Trophoblast cell (in vitro differentiated cells and primary cell): Measurements from ENCODE around the gene NRF1.

Experiments used
- DNase-seq, 2 donors: peaks; one replicate each; pipeline ENCODE4 v3.0.0-alpha.2; 2016
- H2AFZ ChIP-seq: 2 replicates; pipeline ENCODE4 v1.6.1; 2013; ENCODE audit warnings: low read length, moderate library complexity, mild to moderate bottlenecking; ENCODE audit not compliant: insufficient read depth, poor library complexity
- H2AK5ac ChIP-seq: 2 replicates; pipeline ENCODE4 v1.6.1; 2013; ENCODE audit warnings: mild to moderate bottlenecking, low read length
- H2BK120ac ChIP-seq: 2 replicates; pipeline ENCODE4 v1.6.1; 2013; ENCODE audit warnings: low read length, mild to moderate bottlenecking, moderate library complexity; ENCODE audit not compliant: insufficient read depth, poor library complexity
- H2BK12ac ChIP-seq: 2 replicates; pipeline ENCODE4 v1.6.1; 2013; ENCODE audit warnings: mild to moderate bottlenecking, low read length, moderate library complexity
- H2BK5ac ChIP-seq: 2 replicates; pipeline ENCODE4 v1.6.1; 2013; ENCODE audit warnings: low read length, low read depth, moderate library complexity, mild to moderate bottlenecking; ENCODE audit not compliant: poor library complexity
- H3K14ac ChIP-seq: 2 replicates; pipeline ENCODE4 v1.6.1; 2013; ENCODE audit warnings: mild to moderate bottlenecking, low read length
- H3K18ac ChIP-seq: 2 replicates; pipeline ENCODE4 v1.6.1; 2013; ENCODE audit warnings: mild to moderate bottlenecking, low read length
- H3K23ac ChIP-seq: 2 replicates; pipeline ENCODE4 v1.6.1; 2013; ENCODE audit warnings: low read length
- H3K27ac ChIP-seq: 2 replicates; pipeline ENCODE4 v1.5.1; 2013; ENCODE audit warnings: low read depth, mild to moderate bottlenecking, inconsistent platforms, low read length, moderate library complexity
- H3K27me3 ChIP-seq: 2 replicates; pipeline ENCODE4 v1.6.1; 2013; ENCODE audit warnings: inconsistent platforms, mild to moderate bottlenecking, low read length, moderate library complexity; ENCODE audit not compliant: insufficient read depth
- H3K36me3 ChIP-seq, 2 experiments: 1 replicate in 1 of 2; 2 replicates in 1 of 2; pipeline ENCODE4 v1.6.1; 2013; ENCODE audit warnings: low read length in 2 of 2, mild to moderate bottlenecking in 2 of 2, moderate library complexity in 1 of 2; ENCODE audit not compliant: insufficient read depth in 2 of 2, control insufficient read depth in 1 of 2
- H3K4ac ChIP-seq: 2 replicates; pipeline ENCODE4 v1.6.1; 2013; ENCODE audit warnings: low read depth, mild to moderate bottlenecking, low read length, moderate library complexity
- H3K4me1 ChIP-seq, 2 experiments: 1 replicate in 1 of 2; 2 replicates in 1 of 2; pipeline ENCODE4 v1.6.1; 2013; ENCODE audit warnings: low read length in 2 of 2, mild to moderate bottlenecking in 2 of 2, moderate library complexity in 1 of 2; ENCODE audit not compliant: insufficient read depth in 2 of 2, control insufficient read depth in 1 of 2
- H3K4me2 ChIP-seq: 2 replicates; pipeline ENCODE4 v1.6.1; 2013; ENCODE audit warnings: inconsistent platforms, mild to moderate bottlenecking, low read length, moderate library complexity
- H3K4me3 ChIP-seq: 2 replicates; pipeline ENCODE4 v1.5.1; 2013; ENCODE audit warnings: mild to moderate bottlenecking, low read depth, low read length, inconsistent platforms
- H3K79me1 ChIP-seq: one replicate; pipeline ENCODE4 v1.6.1; 2013; ENCODE audit warnings: low read length
- H3K79me2 ChIP-seq: 2 replicates; pipeline ENCODE4 v1.6.1; 2013; ENCODE audit warnings: low read length, mild to moderate bottlenecking; ENCODE audit not compliant: control insufficient read depth, insufficient read depth, poor library complexity
- H3K9ac ChIP-seq: 2 replicates; pipeline ENCODE4 v1.6.1; 2013; ENCODE audit warnings: mild to moderate bottlenecking, low read length
- H3K9me3 ChIP-seq: 2 replicates; pipeline ENCODE4 v1.6.1; 2013; ENCODE audit warnings: low read depth, mild to moderate bottlenecking, control low read depth, inconsistent platforms, low read length; ENCODE audit not compliant: insufficient read depth
- H4K12ac ChIP-seq: 2 replicates; pipeline ENCODE4 v1.6.1; 2013; ENCODE audit warnings: low read depth, mild to moderate bottlenecking, low read length, moderate library complexity
- H4K8ac ChIP-seq: 2 replicates; pipeline ENCODE4 v1.6.1; 2013; ENCODE audit warnings: low read depth, mild to moderate bottlenecking, low read length, moderate library complexity
- H4K91ac ChIP-seq: one replicate; pipeline ENCODE4 v1.6.1; 2013; ENCODE audit warnings: low read depth, mild to moderate bottlenecking, low read length, moderate library complexity
- WGBS: extraction: QIAGEN DNeasy Blood & Tissue Kit; methylation state at CpG from one replicate; pipeline ENCODE4 v1.1.7; 2013; ENCODE audit warnings: missing lambda C conversion rate; ENCODE audit not compliant: insufficient read length, insufficient coverage; ENCODE audit errors: extremely low coverage; 5-methylcytosine and 5-hydroxymethylcytosine counted together

Gene NRF1

GRCh38 chr7:129609666-129610065 lies 1.9 kb upstream of the NRF1 start:
- H3K4me2 ChIP-seq = no peak overlapping the region
- no peak overlapping the region for H2AK5ac ChIP-seq
- no peak overlapping the region for H4K8ac ChIP-seq
- no peak overlapping the region for H4K91ac ChIP-seq
- H3K79me1 ChIP-seq = peaks cover 16% of the 10 kb centered on the region
- peaks cover 19% of the 10 kb centered on the region for H3K79me2 ChIP-seq
- no peaks in the 10 kb centered on the region for H3K27me3 ChIP-seq
- no peak overlapping the region for H2AFZ ChIP-seq
- H3K4me1 ChIP-seq = peaks cover 0 to 6% of the 10 kb centered on the region in 2 experiments
- no peak overlapping the region for H3K4ac ChIP-seq
- no peak overlapping the region for H4K12ac ChIP-seq
- H3K36me3 ChIP-seq = peaks cover 3 to 7% of the 10 kb centered on the region in 2 experiments
- no peak overlapping the region for H2BK120ac ChIP-seq
- H3K9ac ChIP-seq = no peak overlapping the region
- peak in 1 of 2 donors; percentile 39 for DNase-seq
- no peak overlapping the region for H3K23ac ChIP-seq
- no peak overlapping the region for H3K18ac ChIP-seq
- H3K14ac ChIP-seq = no peak overlapping the region
- H2BK12ac ChIP-seq = no peak overlapping the region
- H2BK5ac ChIP-seq = no peak overlapping the region
- no CpG with 5 or more reads among the region's 2 CpGs for WGBS
- no peaks in the 10 kb centered on the region for H3K9me3 ChIP-seq
- H3K4me3 ChIP-seq = no peak overlapping the region
- H3K27ac ChIP-seq = no peak overlapping the region

- Histone ChIP-seq H3K4ac (peak overlapping the region; percentile 92), H2BK12ac (no peak overlapping the region), H2AFZ (peak overlapping the region; percentile 41), H2BK120ac (peak overlapping the region; percentile 71), H3K9me3 (no peaks in the 10 kb centered on the region), H2AK5ac (no peak overlapping the region), H3K14ac (peak overlapping the region; percentile 99), H2BK5ac (no peak overlapping the region), H3K79me2 (peaks cover 19% of the 10 kb centered on the region), H3K4me3 (peak overlapping the region; percentile 87), H3K9ac (peak overlapping the region; percentile 28), H3K79me1 (peaks cover 16% of the 10 kb centered on the region), H3K23ac (no peak overlapping the region), H3K18ac (peak overlapping the region; percentile 98), H4K91ac (no peak overlapping the region), H3K27me3 (no peaks in the 10 kb centered on the region), H3K27ac (peak overlapping the region; percentile 85), H3K36me3 (peaks cover 3 to 7% of the 10 kb centered on the region in 2 experiments), H4K12ac (peak overlapping the region; percentile 87), H3K4me1 (peaks cover 0 to 6% of the 10 kb centered on the region in 2 experiments), H3K4me2 (peak overlapping the region; percentile 78), H4K8ac (peak overlapping the region; percentile 92)
- DNase-seq = no peak
- WGBS = no CpG with 5 or more reads among the region's 17 CpGs
Observed at GRCh38 chr7:129610709-129611245, 743 bp upstream of the NRF1 start.

- Histone ChIP-seq H3K23ac (no peak overlapping the region), H3K9me3 (no peaks in the 10 kb centered on the region), H3K79me1 (peaks cover 16% of the 10 kb centered on the region), H4K8ac (peak overlapping the region; percentile 86), H3K18ac (peak overlapping the region; percentile 26), H3K79me2 (peaks cover 19% of the 10 kb centered on the region), H3K36me3 (peaks cover 3 to 4% of the 10 kb centered on the region in 2 experiments), H3K27me3 (no peaks in the 10 kb centered on the region), H2AFZ (peak overlapping the region; percentile 93), H3K27ac (peak overlapping the region; percentile 85), H2AK5ac (peak overlapping the region; percentile 72), H3K4me3 (peak overlapping the region; percentile 87), H4K91ac (peak overlapping the region; percentile 94), H2BK5ac (peak overlapping the region; percentile 80), H2BK12ac (no peak overlapping the region), H3K4ac (peak overlapping the region; percentile 98), H3K4me2 (peak overlapping the region; percentile 78), H2BK120ac (peak overlapping the region; percentile 63), H3K9ac (peak overlapping the region; percentile 92), H4K12ac (peak overlapping the region; percentile 81), H3K4me1 (peaks cover 2 to 10% of the 10 kb centered on the region in 2 experiments), H3K14ac (peak overlapping the region; percentile 92)
- DNase-seq = peak in 1 of 2 donors; percentile 25
- no CpG with 5 or more reads among the region's 64 CpGs for WGBS
Observed at GRCh38 chr7:129612112-129613015, 844 bp downstream of the NRF1 start.

GRCh38 chr7:129613016-129613337 lies 1.5 kb downstream of the NRF1 start:
- no peak overlapping the region for H2BK5ac ChIP-seq
- H3K4ac ChIP-seq = peak overlapping the region; percentile 30
- WGBS = no CpG with 5 or more reads among the region's 5 CpGs
- no peak overlapping the region for H4K12ac ChIP-seq
- no peak overlapping the region for H3K27ac ChIP-seq
- H4K91ac ChIP-seq = no peak overlapping the region
- no peak overlapping the region for H2BK120ac ChIP-seq
- peak overlapping the region; percentile 43 for H3K4me3 ChIP-seq
- H3K79me1 ChIP-seq = peaks cover 16% of the 10 kb centered on the region
- H4K8ac ChIP-seq = no peak overlapping the region
- H3K23ac ChIP-seq = no peak overlapping the region
- peaks cover 3 to 4% of the 10 kb centered on the region in 2 experiments for H3K36me3 ChIP-seq
- H3K27me3 ChIP-seq = no peaks in the 10 kb centered on the region
- H3K4me2 ChIP-seq = peak overlapping the region; percentile 78
- H2AFZ ChIP-seq = no peak overlapping the region
- no peak overlapping the region for H2AK5ac ChIP-seq
- H3K79me2 ChIP-seq = peaks cover 19% of the 10 kb centered on the region
- H3K14ac ChIP-seq = no peak overlapping the region
- H3K4me1 ChIP-seq = peaks cover 2 to 10% of the 10 kb centered on the region in 2 experiments
- H3K9me3 ChIP-seq = no peaks in the 10 kb centered on the region
- no peak overlapping the region for H3K9ac ChIP-seq
- H3K18ac ChIP-seq = no peak overlapping the region
- no peak for DNase-seq
- H2BK12ac ChIP-seq = no peak overlapping the region
